Stimulated activated CD8-positive, alpha-beta memory T cell treated with anti-CD3 and anti-CD28 coated beads, Interleukin-2, amount 100 ng/mL, for 48 hours (primary cell): Measurements from ENCODE around the gene PRDM12.

Source experiments
- DNase-seq, 2 donors: peaks; one replicate each; pipeline ENCODE4 v3.0.0-alpha.2; 2020; ENCODE audit warnings: low read depth in 2 of 2

PRDM12 gene

GRCh38 chr9:130720762-130721161 lies 56.4 kb downstream of the PRDM12 start:
- DNase-seq: no peak

GRCh38 chr9:130728721-130729120 lies 64.3 kb downstream of the PRDM12 start:
- DNase-seq: no peak

- no peak for DNase-seq
Observed at GRCh38 chr9:130729145-130729544, 64.8 kb downstream of the PRDM12 start.

GRCh38 chr9:130731355-130731754 lies 67.0 kb downstream of the PRDM12 start:
- no peak for DNase-seq

- no peak for DNase-seq
Observed at GRCh38 chr9:130732136-130732535, 67.7 kb downstream of the PRDM12 start.
